Keratinocyte (primary cell): Measurements from ENCODE around the gene ELF2. TPM values are rescaled to one million over a fixed set of nuclear protein-coding genes. Genes with fewer than 3 reads are reported as not detected.
"Not testable (repeated sequence)": the region's sequence is repeated elsewhere in the genome, so short reads cannot be mapped to it uniquely, and the experiment has no call there.

Source experiments
- DNase-seq: peaks from one replicate; pipeline ENCODE4 v3.0.0-alpha.2; 2011; ENCODE audit warnings: low read depth, missing footprints, low spot score
- FAIRE-seq: peaks from 2 replicates; lab custom pipeline; 2011; peaks lifted over from hg19 to GRCh38; lab: Jason Lieb, UNC
- H2AFZ ChIP-seq: 2 replicates; pipeline ENCODE4 v1.6.0; 2012; ENCODE audit warnings: low read length, control low read depth, inconsistent platforms; ENCODE audit not compliant: control insufficient read depth
- H3K27ac ChIP-seq: 2 replicates; pipeline ENCODE4 v1.5.1; 2011; ENCODE audit warnings: low read length; ENCODE audit not compliant: control insufficient read depth, insufficient read depth
- H3K27me3 ChIP-seq: 3 replicates; pipeline ENCODE4 v1.6.0; 2011; ENCODE audit warnings: low read length; ENCODE audit not compliant: control insufficient read depth, insufficient read depth; ENCODE audit errors: extremely low read depth
- H3K36me3 ChIP-seq, 2 experiments: 2 replicates in 1 of 2; 3 replicates in 1 of 2; pipeline ENCODE4 v1.5.1; 2011; ENCODE audit warnings: low read length in 2 of 2, mild to moderate bottlenecking in 1 of 2; ENCODE audit not compliant: control insufficient read depth in 2 of 2, insufficient read depth in 2 of 2; ENCODE audit errors: extremely low read depth in 1 of 2
- H3K4me1 ChIP-seq: 3 replicates; pipeline ENCODE4 v1.5.1; 2011; ENCODE audit warnings: low read length; ENCODE audit not compliant: control insufficient read depth, insufficient read depth; ENCODE audit errors: extremely low read depth
- H3K4me2 ChIP-seq: 3 replicates; pipeline ENCODE4 v1.6.0; 2011; ENCODE audit warnings: low read depth, low read length; ENCODE audit not compliant: control insufficient read depth, insufficient read depth; ENCODE audit errors: extremely low read depth
- H3K4me3 ChIP-seq, 3 experiments: fragments of 200-600 bp in 1 of 3; sonication (generic) in 1 of 3; 2 replicates in 2 of 3; 3 replicates in 1 of 3; pipeline ENCODE4 v1.5.1; 2011 to 2016; ENCODE audit warnings: low read length in 3 of 3, mild to moderate bottlenecking in 3 of 3, control low read depth in 2 of 3, inconsistent platforms in 1 of 3, low read depth in 1 of 3, mixed read lengths in 1 of 3, mixed run types in 1 of 3, moderate library complexity in 1 of 3; ENCODE audit not compliant: control insufficient read depth in 2 of 3, insufficient read depth in 2 of 3; ENCODE audit errors: extremely low read depth in 1 of 3
- H3K79me2 ChIP-seq: 2 replicates; pipeline ENCODE4 v1.6.0; 2012; ENCODE audit warnings: low read length; ENCODE audit not compliant: control insufficient read depth, insufficient read depth
- H3K9ac ChIP-seq: 3 replicates; pipeline ENCODE4 v1.6.0; 2011; ENCODE audit warnings: low read length; ENCODE audit not compliant: control insufficient read depth, insufficient read depth; ENCODE audit errors: extremely low read depth
- H3K9me1 ChIP-seq: 3 replicates; pipeline ENCODE4 v1.6.0; 2011; ENCODE audit warnings: low read length; ENCODE audit not compliant: control insufficient read depth, insufficient read depth; ENCODE audit errors: extremely low read depth
- H3K9me3 ChIP-seq: 2 replicates; pipeline ENCODE4 v1.5.1; 2012; ENCODE audit warnings: low read depth, low read length; ENCODE audit not compliant: control insufficient read depth
- H4K20me1 ChIP-seq: 3 replicates; pipeline ENCODE4 v1.6.0; 2011; ENCODE audit warnings: low read length; ENCODE audit not compliant: control insufficient read depth, insufficient read depth; ENCODE audit errors: extremely low read depth
- EZH2 ChIP-seq: IDR thresholded peaks from one replicate; pipeline ENCODE4 v1.6.1; 2012; ENCODE audit warnings: inconsistent platforms, mild to moderate bottlenecking, low read length, moderate library complexity
- dilution Hi-C: fragments of 300-500 bp; cut with MboI; formaldehyde crosslinking; loops from one replicate; pipeline ENCODE4 v1.7.0; 2020; ENCODE audit warnings: low sequenced_read_pairs; ENCODE audit not compliant: extremely low pct_ligation_motif_present
- polyA plus RNA-seq, 5 experiments: library from polyadenylated mRNA; depleted of rRNA in 3 of 5; stranded (reverse) in 3 of 5; stranded (forward) in 1 of 5; unstranded in 1 of 5; fragments of >200 nt; gene quantifications; 1 replicate in 1 of 5; 2 replicates in 3 of 5; 3 replicates in 1 of 5; pipeline versions ENCODE4 v1.2.1 to v1.2.3, GENCODE V29; 2011 to 2012; ENCODE audit warnings: missing spikeins in 2 of 5, low read depth in 1 of 5, low replicate concordance in 1 of 5
- TF ChIP-seq, protein P1 (sequence below), 3 experiments: IDR thresholded peaks in 1 of 3; conservative IDR thresholded peaks in 1 of 3; optimal IDR thresholded peaks in 1 of 3; 2 replicates in 2 of 3; 3 replicates in 1 of 3; pipeline versions ENCODE3 to v1.5.1; 2011; ENCODE audit warnings: low read length in 3 of 3, mild to moderate bottlenecking in 3 of 3, moderate library complexity in 2 of 3, control low read depth in 1 of 3, inconsistent platforms in 1 of 3; ENCODE audit not compliant: insufficient read depth in 2 of 3; ENCODE audit errors: extremely low read depth in 1 of 3

Gene ELF2
- polyA plus RNA-seq, 1 donor (not counting 4 experiments of a cell fraction or from before 2014, with no cell fraction given) = 19.6 TPM

DNA sequence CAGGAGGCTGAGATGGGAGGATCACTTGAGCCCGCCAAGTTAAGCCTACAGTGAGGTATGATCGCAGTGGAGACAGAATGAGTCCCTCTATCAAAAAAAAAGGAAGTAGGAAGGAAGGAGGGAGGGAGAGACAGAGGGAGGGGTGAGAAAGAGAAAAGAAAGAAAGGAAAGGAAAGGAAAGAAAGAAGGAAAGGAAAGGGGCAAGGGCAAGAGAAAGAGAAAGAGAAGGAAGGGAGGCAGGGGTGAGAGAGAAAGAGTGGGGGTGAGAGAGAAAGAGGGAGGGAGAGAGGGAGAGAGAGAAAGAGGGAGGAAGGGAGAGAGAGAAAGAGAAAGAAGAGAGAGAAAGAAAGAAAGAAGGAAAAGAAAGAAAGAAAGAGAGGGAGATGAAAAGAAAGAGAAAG is 13.2 kb downstream of the ELF2 start:
- no peak for DNase-seq
- no peak for FAIRE-seq
- no peak overlapping the region for H3K4me2 ChIP-seq
- H3K4me1 ChIP-seq = peaks cover 17% of the 10 kb centered on the region
- no peaks in the 10 kb centered on the region for H3K79me2 ChIP-seq
- no peaks in the 10 kb centered on the region for H3K36me3 ChIP-seq
- H3K9me3 ChIP-seq = no peaks in the 10 kb centered on the region
- H2AFZ ChIP-seq = no peak overlapping the region
- no peak overlapping the region for H3K27ac ChIP-seq
- no peak overlapping the region for H3K4me3 ChIP-seq
- H4K20me1 ChIP-seq = no peaks in the 10 kb centered on the region
- dilution Hi-C loops = no loop called here
- no peaks in the 10 kb centered on the region for H3K9me1 ChIP-seq
- H3K9ac ChIP-seq = no peak overlapping the region
- TF ChIP-seq, protein P1, sequence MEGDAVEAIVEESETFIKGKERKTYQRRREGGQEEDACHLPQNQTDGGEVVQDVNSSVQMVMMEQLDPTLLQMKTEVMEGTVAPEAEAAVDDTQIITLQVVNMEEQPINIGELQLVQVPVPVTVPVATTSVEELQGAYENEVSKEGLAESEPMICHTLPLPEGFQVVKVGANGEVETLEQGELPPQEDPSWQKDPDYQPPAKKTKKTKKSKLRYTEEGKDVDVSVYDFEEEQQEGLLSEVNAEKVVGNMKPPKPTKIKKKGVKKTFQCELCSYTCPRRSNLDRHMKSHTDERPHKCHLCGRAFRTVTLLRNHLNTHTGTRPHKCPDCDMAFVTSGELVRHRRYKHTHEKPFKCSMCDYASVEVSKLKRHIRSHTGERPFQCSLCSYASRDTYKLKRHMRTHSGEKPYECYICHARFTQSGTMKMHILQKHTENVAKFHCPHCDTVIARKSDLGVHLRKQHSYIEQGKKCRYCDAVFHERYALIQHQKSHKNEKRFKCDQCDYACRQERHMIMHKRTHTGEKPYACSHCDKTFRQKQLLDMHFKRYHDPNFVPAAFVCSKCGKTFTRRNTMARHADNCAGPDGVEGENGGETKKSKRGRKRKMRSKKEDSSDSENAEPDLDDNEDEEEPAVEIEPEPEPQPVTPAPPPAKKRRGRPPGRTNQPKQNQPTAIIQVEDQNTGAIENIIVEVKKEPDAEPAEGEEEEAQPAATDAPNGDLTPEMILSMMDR (optimal IDR thresholded peaks at IDR 0.05 in 1 of 3, IDR thresholded peaks at IDR 0.05 in 1 of 3, conservative IDR thresholded peaks at IDR 0.05 in 1 of 3; ENCODE audit: extremely low read depth in 1 of 3, insufficient read depth in 2 of 3, low read length in 3 of 3) = no peak
- no peak for TF ChIP-seq EZH2
- no peaks in the 10 kb centered on the region for H3K27me3 ChIP-seq

DNA sequence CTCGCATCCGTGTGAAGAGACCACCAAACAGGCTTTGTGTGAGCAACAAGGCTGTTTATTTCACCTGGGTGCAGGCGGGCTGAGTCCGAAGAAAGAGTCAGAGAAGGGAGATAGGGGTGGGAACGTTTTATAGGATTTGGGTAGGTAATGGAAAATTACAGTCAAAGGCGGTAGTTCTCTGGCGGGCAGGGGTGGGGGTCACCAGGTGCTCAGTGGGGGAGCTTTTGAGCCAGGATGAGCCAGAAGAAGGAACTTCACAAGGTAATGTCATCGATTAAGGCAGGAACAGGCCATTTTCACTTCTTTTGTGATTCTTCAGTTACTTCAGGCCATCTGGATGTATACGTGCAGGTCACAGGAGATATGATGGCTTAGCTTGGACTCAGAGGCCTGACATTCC is 19.0 kb downstream of the ELF2 start:
- H3K4me2 ChIP-seq, H3K79me2 ChIP-seq, DNase-seq, H3K27ac ChIP-seq, H3K4me1 ChIP-seq, H3K9me3 ChIP-seq, FAIRE-seq, H4K20me1 ChIP-seq, H3K9ac ChIP-seq, H3K36me3 ChIP-seq, H2AFZ ChIP-seq, H3K9me1 ChIP-seq, dilution Hi-C loops, H3K27me3 ChIP-seq, H3K4me3 ChIP-seq: not testable (repeated sequence)

DNA sequence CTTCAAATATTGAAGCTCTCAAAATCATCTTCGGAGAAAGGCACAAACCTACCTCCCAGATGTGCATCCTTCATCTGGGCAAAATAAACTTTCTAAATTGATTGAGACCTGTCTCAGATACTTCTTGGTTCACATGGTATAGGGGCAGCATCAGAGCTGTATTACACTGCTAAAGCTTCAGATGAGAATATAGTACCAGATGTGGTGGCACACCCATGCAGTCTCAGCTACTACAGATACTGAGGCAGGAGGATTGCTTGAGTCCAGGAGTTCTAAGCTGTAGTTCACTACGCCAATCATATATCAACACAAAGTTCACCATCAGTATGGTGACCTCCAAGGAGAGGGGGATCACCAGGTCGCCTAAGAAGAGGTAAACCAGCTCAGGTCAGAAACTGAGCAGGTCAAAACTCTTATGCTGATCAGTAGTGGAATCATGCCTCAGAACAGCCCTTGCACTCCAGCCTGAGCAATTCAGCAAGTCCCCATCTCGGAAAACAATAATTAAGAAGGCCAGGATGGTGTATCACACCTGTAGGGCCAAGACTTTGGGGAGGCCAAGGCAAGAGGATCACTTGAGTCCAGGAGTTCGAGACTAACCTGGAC is 22.0 kb downstream of the ELF2 start:
- H3K4me3 ChIP-seq = no peak overlapping the region
- H3K9me1 ChIP-seq = no peaks in the 10 kb centered on the region
- no peaks in the 10 kb centered on the region for H3K4me1 ChIP-seq
- no peaks in the 10 kb centered on the region for H3K79me2 ChIP-seq
- H3K27ac ChIP-seq = no peak overlapping the region
- H3K4me2 ChIP-seq = no peak overlapping the region
- no peaks in the 10 kb centered on the region for H3K9me3 ChIP-seq
- H3K27me3 ChIP-seq = no peaks in the 10 kb centered on the region
- dilution Hi-C loops = no loop called here
- H3K36me3 ChIP-seq = no peaks in the 10 kb centered on the region
- H2AFZ ChIP-seq = no peak overlapping the region
- DNase-seq (no peak), FAIRE-seq (no peak)
- H4K20me1 ChIP-seq = no peaks in the 10 kb centered on the region
- no peak overlapping the region for H3K9ac ChIP-seq
- TF ChIP-seq, protein P1 (optimal IDR thresholded peaks at IDR 0.05 in 1 of 3, IDR thresholded peaks at IDR 0.05 in 1 of 3, conservative IDR thresholded peaks at IDR 0.05 in 1 of 3; ENCODE audit: extremely low read depth in 1 of 3, insufficient read depth in 2 of 3, low read length in 3 of 3) = no peak
- TF ChIP-seq EZH2 = no peak
